Measurements from ENCODE around the gene P2RX2.

Gene P2RX2

DNA sequence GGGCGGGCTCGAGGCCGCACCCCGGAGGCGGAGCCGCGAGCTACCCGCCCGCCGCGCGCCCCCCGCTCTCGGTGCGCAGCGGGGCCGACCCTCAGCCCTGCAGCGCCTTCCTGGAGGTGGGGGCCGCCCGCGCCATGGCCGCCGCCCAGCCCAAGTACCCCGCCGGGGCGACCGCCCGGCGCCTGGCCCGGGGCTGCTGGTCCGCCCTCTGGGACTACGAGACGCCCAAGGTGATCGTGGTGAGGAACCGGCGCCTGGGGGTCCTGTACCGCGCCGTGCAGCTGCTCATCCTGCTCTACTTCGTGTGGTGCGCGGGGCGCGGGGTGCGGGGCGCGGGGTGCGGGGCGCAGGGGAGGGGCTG lies at the start of gene P2RX2:
Gene P2RX2, plus strand, starts transcription at position 94 of the 361 bp plus-strand sequence. Its CDS starts 41 bp downstream, at position 135.
- no peak within 1 kb of the TSS for H3K4me3 ChIP-seq (ENCODE audit: low read depth, low read length)

GRCh38 chr12:132568826-132569480 lies 49.6 kb upstream of the P2RX2 start:
- TF ChIP-seq, protein P1, sequence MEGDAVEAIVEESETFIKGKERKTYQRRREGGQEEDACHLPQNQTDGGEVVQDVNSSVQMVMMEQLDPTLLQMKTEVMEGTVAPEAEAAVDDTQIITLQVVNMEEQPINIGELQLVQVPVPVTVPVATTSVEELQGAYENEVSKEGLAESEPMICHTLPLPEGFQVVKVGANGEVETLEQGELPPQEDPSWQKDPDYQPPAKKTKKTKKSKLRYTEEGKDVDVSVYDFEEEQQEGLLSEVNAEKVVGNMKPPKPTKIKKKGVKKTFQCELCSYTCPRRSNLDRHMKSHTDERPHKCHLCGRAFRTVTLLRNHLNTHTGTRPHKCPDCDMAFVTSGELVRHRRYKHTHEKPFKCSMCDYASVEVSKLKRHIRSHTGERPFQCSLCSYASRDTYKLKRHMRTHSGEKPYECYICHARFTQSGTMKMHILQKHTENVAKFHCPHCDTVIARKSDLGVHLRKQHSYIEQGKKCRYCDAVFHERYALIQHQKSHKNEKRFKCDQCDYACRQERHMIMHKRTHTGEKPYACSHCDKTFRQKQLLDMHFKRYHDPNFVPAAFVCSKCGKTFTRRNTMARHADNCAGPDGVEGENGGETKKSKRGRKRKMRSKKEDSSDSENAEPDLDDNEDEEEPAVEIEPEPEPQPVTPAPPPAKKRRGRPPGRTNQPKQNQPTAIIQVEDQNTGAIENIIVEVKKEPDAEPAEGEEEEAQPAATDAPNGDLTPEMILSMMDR (IDR thresholded peaks at IDR 0.05; ENCODE audit: low read depth, low read length): no peak
- H3K4me3 ChIP-seq (ENCODE audit: low read depth, low read length): no peak overlapping the region

More for the DNA sequence above, at the start of gene P2RX2:
- TF ChIP-seq, protein P1 (IDR thresholded peaks at IDR 0.05; ENCODE audit: low read depth, low read length): no peak

DNA sequence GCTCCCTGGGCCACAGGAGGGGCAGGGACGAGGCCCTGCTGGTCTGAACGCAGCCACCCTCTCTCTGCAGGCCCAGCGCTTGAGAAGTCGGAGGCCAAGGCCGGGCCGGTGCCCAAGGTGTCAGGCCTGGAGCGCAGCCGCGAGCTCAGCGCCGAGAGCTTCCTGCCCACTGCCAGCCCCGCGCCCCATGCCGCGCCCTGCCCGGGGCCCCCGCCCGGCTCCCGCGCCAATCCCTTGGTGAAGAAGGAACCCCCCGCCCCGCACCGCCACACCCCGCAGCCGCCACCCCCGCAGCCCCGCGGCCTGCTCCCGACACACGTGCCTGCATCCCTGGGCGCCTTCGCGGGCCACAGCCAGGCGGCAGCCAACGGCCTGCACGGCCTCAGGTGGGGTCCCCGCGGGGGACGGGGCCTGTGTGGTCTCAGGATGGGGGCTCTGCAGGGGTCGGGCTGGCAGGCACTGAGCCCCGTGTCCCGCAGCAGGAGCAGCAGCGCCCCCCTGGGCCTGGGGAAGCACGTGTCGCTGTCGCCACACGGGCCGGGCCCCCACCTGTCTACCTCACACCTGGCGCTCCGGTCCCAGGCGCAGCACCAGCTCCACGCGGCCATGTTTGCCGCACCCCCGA lies 48.6 kb upstream of the P2RX2 start:
- TF ChIP-seq, protein P1 (IDR thresholded peaks at IDR 0.05; ENCODE audit: low read depth, low read length): no peak
- no peak overlapping the region for H3K4me3 ChIP-seq (ENCODE audit: low read depth, low read length)

- no peak overlapping the region for H3K4me3 ChIP-seq (ENCODE audit: low read depth, low read length)
- TF ChIP-seq, protein P1 (IDR thresholded peaks at IDR 0.05; ENCODE audit: low read depth, low read length): no peak
Observed at GRCh38 chr12:132570635-132571034, 47.9 kb upstream of the P2RX2 start.

GRCh38 chr12:132571051-132571450 lies 47.5 kb upstream of the P2RX2 start:
- H3K4me3 ChIP-seq (ENCODE audit: low read depth, low read length): no peak overlapping the region
- TF ChIP-seq, protein P1 (IDR thresholded peaks at IDR 0.05; ENCODE audit: low read depth, low read length): no peak

GRCh38 chr12:132571598-132571997 lies 47.0 kb upstream of the P2RX2 start:
- H3K4me3 ChIP-seq (ENCODE audit: low read depth, low read length): no peak overlapping the region
- TF ChIP-seq, protein P1 (IDR thresholded peaks at IDR 0.05; ENCODE audit: low read depth, low read length): no peak

- TF ChIP-seq, protein P1 (IDR thresholded peaks at IDR 0.05; ENCODE audit: low read depth, low read length): no peak
- no peak overlapping the region for H3K4me3 ChIP-seq (ENCODE audit: low read depth, low read length)
Observed at GRCh38 chr12:132572106-132572505, 46.5 kb upstream of the P2RX2 start.
